T-helper 1 cell treated with Interleukin-12 subunit alpha and Interleukin-12 subunit beta and Interleukin-4 antibody, amounts not matched to agents 30 μg/mL and 1 μg/mL, for 36 hours (primary cell): ENCODE results near the gene KCNJ9.

Experiments
- H3K27ac Mint-ChIP-seq: one replicate; pipeline ENCODE4 v1.8.0; 2021; ENCODE audit warnings: mild to moderate bottlenecking, mixed read lengths
- H3K27me3 Mint-ChIP-seq: one replicate; pipeline ENCODE4 v1.8.0; 2021; ENCODE audit warnings: low read depth, mixed read lengths
- H3K36me3 Mint-ChIP-seq: one replicate; pipeline ENCODE4 v1.8.0; 2021; ENCODE audit warnings: low read depth, mixed read lengths
- H3K4me1 Mint-ChIP-seq: one replicate; pipeline ENCODE4 v1.8.0; 2021; ENCODE audit warnings: low read depth, mixed read lengths
- H3K4me3 Mint-ChIP-seq: one replicate; pipeline ENCODE4 v1.8.0; 2021; ENCODE audit warnings: mild to moderate bottlenecking, moderate library complexity, mixed read lengths
- H3K9me3 Mint-ChIP-seq: one replicate; pipeline ENCODE4 v1.8.0; 2021; ENCODE audit warnings: mixed read lengths

The KCNJ9 gene

DNA sequence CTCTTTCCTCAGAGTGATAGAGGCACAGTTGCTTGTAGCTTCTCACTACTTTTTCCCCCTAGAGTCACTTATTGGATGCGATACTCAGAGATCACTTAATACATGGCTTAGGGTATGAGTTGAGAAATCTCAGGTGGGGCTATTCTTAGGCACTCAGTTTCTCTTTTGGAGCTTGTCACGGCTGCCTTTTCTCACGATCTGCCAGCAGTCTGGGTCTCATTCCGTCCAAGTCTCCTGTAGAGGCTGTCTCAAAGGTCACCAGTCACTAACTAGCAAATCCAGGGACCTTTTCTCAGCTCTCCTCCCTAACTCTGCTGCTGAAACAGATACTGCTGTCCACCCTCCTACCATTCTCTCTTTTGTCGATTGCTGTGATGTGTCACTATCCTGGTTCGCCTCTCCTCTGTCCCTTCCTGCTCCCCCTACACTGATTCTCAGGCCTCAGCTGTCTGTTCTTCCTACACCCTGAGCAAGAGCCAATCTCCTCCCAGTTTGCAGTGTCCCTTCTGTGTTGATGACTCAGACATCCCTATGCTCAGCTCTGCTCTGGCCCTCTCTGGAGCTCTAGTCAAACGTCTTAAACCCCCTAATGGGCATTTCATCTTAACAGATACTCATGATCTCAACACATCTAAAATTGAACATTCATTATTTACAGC lies 46.7 kb downstream of the KCNJ9 start:
- Mint-ChIP-seq H3K27me3 (peaks cover 13% of the 10 kb centered on the region), H3K9me3 (no peaks in the 10 kb centered on the region), H3K4me1 (no peaks in the 10 kb centered on the region), H3K27ac (no peak overlapping the region), H3K36me3 (no peaks in the 10 kb centered on the region), H3K4me3 (no peak overlapping the region)

DNA sequence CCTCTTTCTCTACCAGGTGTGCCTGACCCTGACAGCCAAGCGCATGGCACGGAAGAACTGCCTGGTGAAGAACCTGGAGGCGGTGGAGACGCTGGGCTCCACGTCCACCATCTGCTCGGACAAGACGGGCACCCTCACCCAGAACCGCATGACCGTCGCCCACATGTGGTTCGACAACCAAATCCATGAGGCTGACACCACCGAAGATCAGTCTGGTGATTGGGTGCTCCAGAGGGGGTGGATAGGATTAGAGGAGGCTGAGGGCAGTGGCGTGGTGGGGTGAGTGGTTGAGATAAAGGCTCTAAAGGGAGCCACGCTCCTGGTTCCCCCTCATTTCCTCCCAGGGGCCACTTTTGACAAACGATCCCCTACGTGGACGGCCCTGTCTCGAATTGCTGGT lies 47.3 kb downstream of the KCNJ9 start:
- no peaks in the 10 kb centered on the region for H3K9me3 Mint-ChIP-seq
- H3K4me3 Mint-ChIP-seq = no peak overlapping the region
- H3K4me1 Mint-ChIP-seq = no peaks in the 10 kb centered on the region
- H3K27ac Mint-ChIP-seq = no peak overlapping the region
- H3K27me3 Mint-ChIP-seq = peaks cover 14% of the 10 kb centered on the region
- H3K36me3 Mint-ChIP-seq = no peaks in the 10 kb centered on the region

DNA sequence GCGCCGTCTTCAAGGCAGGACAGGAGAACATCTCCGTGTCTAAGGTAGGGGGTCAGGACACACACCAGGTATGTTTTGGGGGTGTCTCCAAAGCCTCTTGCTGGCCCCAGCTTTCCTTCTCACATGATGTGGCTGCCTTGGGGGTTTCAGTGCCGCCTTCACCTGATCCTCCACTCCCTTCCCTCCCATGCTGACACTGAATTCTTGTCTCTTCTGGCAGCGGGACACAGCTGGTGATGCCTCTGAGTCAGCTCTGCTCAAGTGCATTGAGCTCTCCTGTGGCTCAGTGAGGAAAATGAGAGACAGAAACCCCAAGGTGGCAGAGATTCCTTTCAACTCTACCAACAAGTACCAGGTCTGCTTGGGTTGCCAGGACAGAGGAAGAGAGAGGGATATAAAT lies 47.7 kb downstream of the KCNJ9 start:
- Mint-ChIP-seq H3K4me3 (no peak overlapping the region), H3K27ac (no peak overlapping the region)

GRCh38 chr1:160129558-160129957 lies 48.2 kb downstream of the KCNJ9 start:
- Mint-ChIP-seq H3K27me3 (peaks cover 14% of the 10 kb centered on the region), H3K9me3 (no peaks in the 10 kb centered on the region), H3K4me3 (no peak overlapping the region), H3K36me3 (no peaks in the 10 kb centered on the region), H3K27ac (no peak overlapping the region), H3K4me1 (no peaks in the 10 kb centered on the region)

More for the DNA sequence above, 47.7 kb downstream of the KCNJ9 start:
- peaks cover 14% of the 10 kb centered on the region for H3K27me3 Mint-ChIP-seq
- H3K36me3 Mint-ChIP-seq = no peaks in the 10 kb centered on the region
- H3K4me1 Mint-ChIP-seq = no peaks in the 10 kb centered on the region
- H3K9me3 Mint-ChIP-seq = no peaks in the 10 kb centered on the region

GRCh38 chr1:160129966-160130365 lies 48.6 kb downstream of the KCNJ9 start:
- Mint-ChIP-seq H3K27me3 (peaks cover 14% of the 10 kb centered on the region), H3K27ac (no peak overlapping the region), H3K4me1 (no peaks in the 10 kb centered on the region), H3K9me3 (no peaks in the 10 kb centered on the region), H3K36me3 (no peaks in the 10 kb centered on the region), H3K4me3 (no peak overlapping the region)

- no peaks in the 10 kb centered on the region for H3K4me1 Mint-ChIP-seq
- H3K9me3 Mint-ChIP-seq = no peaks in the 10 kb centered on the region
- peaks cover 14% of the 10 kb centered on the region for H3K27me3 Mint-ChIP-seq
- no peaks in the 10 kb centered on the region for H3K36me3 Mint-ChIP-seq
- no peak overlapping the region for H3K4me3 Mint-ChIP-seq
- H3K27ac Mint-ChIP-seq = no peak overlapping the region
Observed at GRCh38 chr1:160130486-160130885, 49.1 kb downstream of the KCNJ9 start.

DNA sequence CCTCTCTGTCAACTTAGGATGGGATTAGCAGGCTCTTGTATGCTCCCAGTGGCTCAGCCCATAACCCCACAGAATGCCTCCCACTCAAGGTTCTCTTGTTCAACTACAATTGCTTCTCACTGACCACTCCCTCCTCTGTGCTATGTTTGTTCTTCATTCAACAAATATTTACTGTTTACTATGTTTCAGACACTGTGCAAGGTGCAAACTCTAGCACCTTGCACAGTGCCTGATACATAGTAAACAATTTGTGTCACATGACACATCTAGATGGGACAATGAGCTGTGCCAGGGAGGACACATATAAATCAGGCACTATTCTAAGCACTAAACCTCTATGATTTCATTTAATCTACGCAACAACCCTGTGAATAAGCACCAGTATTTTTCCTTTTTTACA lies 49.6 kb downstream of the KCNJ9 start:
- Mint-ChIP-seq H3K4me3 (no peak overlapping the region), H3K27ac (no peak overlapping the region), H3K4me1 (no peaks in the 10 kb centered on the region), H3K36me3 (no peaks in the 10 kb centered on the region), H3K27me3 (peaks cover 14% of the 10 kb centered on the region), H3K9me3 (no peaks in the 10 kb centered on the region)

DNA sequence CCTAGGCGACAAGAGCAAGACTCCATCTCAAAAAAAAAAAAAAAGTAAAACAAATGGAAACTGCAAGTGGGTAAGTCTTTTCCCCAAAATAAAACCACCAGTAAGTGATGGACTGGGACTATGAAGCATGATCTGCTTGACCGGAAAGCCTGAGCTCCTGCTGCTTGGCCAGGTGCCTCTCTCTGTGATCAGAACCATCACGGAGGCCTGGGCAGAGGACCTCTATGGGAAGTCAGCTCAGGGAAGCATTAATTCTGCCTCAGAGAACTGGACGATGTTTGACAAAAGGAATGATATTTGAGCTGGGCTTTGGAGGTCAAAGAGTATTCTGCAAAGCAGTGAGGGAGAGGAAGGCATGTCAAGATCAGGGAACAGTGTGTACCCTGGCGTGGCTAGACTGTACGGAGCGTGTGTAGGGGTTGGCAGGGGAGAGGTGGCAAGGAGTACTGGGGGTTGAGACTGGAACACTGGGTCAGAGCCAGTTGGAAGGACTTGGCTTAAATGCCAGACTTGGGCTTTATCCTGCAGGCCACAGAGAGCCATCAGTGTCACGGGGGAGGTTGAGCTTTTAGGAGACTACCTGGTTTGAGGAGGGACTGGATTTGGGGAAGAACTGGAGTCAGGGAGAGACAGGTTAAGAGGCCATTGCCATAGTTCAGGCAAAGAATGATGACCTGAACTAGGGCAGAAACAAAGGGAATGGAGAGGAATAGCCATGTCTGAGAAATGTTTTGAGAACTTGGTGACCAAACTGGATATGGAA lies 50.6 kb downstream of the KCNJ9 start:
- Mint-ChIP-seq H3K9me3 (no peaks in the 10 kb centered on the region), H3K4me3 (no peak overlapping the region), H3K27me3 (peaks cover 14% of the 10 kb centered on the region), H3K36me3 (no peaks in the 10 kb centered on the region), H3K27ac (no peak overlapping the region), H3K4me1 (no peaks in the 10 kb centered on the region)

GRCh38 chr1:160133990-160134770 lies 52.8 kb downstream of the KCNJ9 start:
- Mint-ChIP-seq H3K36me3 (no peaks in the 10 kb centered on the region), H3K4me3 (no peak overlapping the region), H3K9me3 (no peaks in the 10 kb centered on the region), H3K4me1 (no peaks in the 10 kb centered on the region), H3K27ac (no peak overlapping the region), H3K27me3 (peaks cover 14% of the 10 kb centered on the region)

DNA sequence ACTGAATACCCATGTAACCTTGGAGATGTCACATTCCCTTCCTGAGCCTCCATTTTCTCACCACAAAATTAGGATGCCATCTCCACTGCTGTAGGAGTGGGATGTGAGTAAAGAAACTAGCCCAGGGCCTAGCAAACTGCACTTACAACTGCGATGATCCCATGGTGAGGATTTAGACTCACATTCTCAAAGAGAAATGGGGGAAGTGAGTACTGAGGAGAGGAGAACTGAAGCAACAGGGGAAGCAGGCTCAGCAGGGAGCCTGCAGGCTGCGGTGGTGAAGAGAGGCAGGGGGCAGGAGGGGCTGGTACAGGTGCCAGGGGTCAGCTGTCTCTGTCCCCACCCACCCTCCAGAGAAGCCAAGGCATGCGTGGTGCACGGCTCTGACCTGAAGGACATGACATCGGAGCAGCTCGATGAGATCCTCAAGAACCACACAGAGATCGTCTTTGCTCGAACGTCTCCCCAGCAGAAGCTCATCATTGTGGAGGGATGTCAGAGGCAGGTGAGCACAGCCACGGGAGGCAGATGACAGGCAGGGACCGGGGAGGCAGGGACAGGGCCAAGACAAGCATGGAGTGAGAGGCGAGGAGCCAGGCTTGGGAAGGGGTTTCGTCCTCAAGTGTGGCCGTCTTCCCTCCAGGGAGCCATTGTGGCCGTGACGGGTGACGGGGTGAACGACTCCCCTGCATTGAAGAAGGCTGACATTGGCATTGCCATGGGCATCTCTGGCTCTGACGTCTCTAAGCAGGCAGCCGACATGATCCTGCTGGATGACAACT lies 53.6 kb downstream of the KCNJ9 start:
- no peaks in the 10 kb centered on the region for H3K9me3 Mint-ChIP-seq
- peaks cover 14% of the 10 kb centered on the region for H3K27me3 Mint-ChIP-seq
- no peak overlapping the region for H3K27ac Mint-ChIP-seq
- H3K4me1 Mint-ChIP-seq = no peaks in the 10 kb centered on the region
- no peak overlapping the region for H3K4me3 Mint-ChIP-seq
- no peaks in the 10 kb centered on the region for H3K36me3 Mint-ChIP-seq

- Mint-ChIP-seq H3K36me3 (no peaks in the 10 kb centered on the region), H3K4me3 (no peak overlapping the region), H3K4me1 (no peaks in the 10 kb centered on the region), H3K9me3 (no peaks in the 10 kb centered on the region), H3K27me3 (peaks cover 14% of the 10 kb centered on the region), H3K27ac (no peak overlapping the region)
Observed at GRCh38 chr1:160136121-160136925, 55.0 kb downstream of the KCNJ9 start.

DNA sequence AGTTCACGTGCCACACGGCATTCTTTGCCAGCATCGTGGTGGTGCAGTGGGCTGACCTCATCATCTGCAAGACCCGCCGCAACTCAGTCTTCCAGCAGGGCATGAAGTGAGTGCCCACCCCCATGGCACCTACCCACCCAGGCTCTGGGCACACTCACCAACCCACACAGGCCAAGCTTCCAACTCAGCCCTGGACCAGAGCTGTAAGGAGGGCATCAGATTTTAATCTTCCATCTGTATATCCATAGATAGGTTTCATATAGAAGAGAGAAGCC lies 55.5 kb downstream of the KCNJ9 start:
- Mint-ChIP-seq H3K4me1 (no peaks in the 10 kb centered on the region), H3K4me3 (no peak overlapping the region), H3K27ac (no peak overlapping the region), H3K36me3 (no peaks in the 10 kb centered on the region), H3K27me3 (peaks cover 12% of the 10 kb centered on the region), H3K9me3 (no peaks in the 10 kb centered on the region)

DNA sequence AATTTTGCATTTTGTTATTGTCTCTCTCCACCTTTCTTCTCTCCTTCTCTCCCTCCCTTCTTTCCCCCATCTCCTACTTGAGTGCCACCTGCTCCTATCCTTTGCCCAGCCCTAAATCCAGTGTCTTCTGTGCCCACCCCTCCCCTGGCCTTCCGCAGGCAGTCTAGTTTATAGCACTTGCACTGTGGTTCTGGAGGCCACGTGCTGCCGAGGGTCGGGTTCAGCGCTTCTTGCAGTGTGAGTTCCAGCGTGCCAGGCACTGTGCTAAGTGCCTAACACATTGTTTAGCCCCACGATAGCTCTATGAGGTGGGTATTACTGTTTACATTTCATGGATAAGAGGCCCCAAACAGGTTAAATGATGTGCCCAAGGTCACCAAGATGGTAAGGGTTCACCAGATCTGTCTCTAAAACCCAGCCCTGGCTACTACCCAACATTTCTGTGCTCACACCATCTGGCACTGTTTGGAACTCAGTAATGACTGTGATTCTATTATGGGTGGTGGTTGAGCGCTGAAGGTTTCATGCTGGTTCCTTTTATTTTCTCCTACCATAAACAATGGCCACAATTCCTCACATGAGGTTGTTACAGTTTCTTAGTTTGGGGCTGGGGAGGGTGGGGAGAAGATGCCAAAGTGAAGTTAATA lies 56.0 kb downstream of the KCNJ9 start:
- H3K4me3 Mint-ChIP-seq = no peak overlapping the region
- H3K36me3 Mint-ChIP-seq = no peaks in the 10 kb centered on the region
- H3K9me3 Mint-ChIP-seq = no peaks in the 10 kb centered on the region
- H3K27me3 Mint-ChIP-seq = peaks cover 7% of the 10 kb centered on the region
- H3K4me1 Mint-ChIP-seq = no peaks in the 10 kb centered on the region
- H3K27ac Mint-ChIP-seq = no peak overlapping the region
